HUES6 (cell line): ENCODE results near the gene LUC7L.
"Not testable (repeated sequence)": the region's sequence is repeated elsewhere in the genome, so short reads cannot be mapped to it uniquely, and the experiment has no call there.

Source experiments
- H3K27ac ChIP-seq: 2 replicates; pipeline ENCODE4 v1.7.0; 2013; ENCODE audit warnings: low read depth, mild to moderate bottlenecking, low read length, inconsistent platforms
- H3K27me3 ChIP-seq: 2 replicates; pipeline ENCODE4 v1.6.1; 2013; ENCODE audit warnings: low read length; ENCODE audit not compliant: control insufficient read depth, insufficient read depth
- H3K36me3 ChIP-seq: 2 replicates; pipeline ENCODE4 v1.6.1; 2013; ENCODE audit warnings: low read length; ENCODE audit not compliant: control insufficient read depth, insufficient read depth
- H3K4me1 ChIP-seq: 2 replicates; pipeline ENCODE4 v1.6.1; 2013; ENCODE audit warnings: low read length; ENCODE audit not compliant: control insufficient read depth, insufficient read depth
- H3K4me3 ChIP-seq: 2 replicates; pipeline ENCODE4 v1.5.1; 2013; ENCODE audit warnings: low read depth, low read length
- H3K9ac ChIP-seq: one replicate; pipeline ENCODE4 v1.6.1; 2013; ENCODE audit warnings: mild to moderate bottlenecking, low read length
- H3K9me3 ChIP-seq: 2 replicates; pipeline ENCODE4 v1.6.1; 2013; ENCODE audit warnings: low read depth, low read length; ENCODE audit not compliant: control insufficient read depth, insufficient read depth

The LUC7L gene

GRCh38 chr16:212999-213398, 16.2 kb downstream of the LUC7L start:
- no peaks in the 10 kb centered on the region for H3K4me1 ChIP-seq
- no peak overlapping the region for H3K4me3 ChIP-seq
- H3K9ac ChIP-seq, result no peak overlapping the region
- H3K27me3 ChIP-seq, result no peaks in the 10 kb centered on the region
- no peak overlapping the region for H3K27ac ChIP-seq
- H3K36me3 ChIP-seq, result peaks cover 89% of the 10 kb centered on the region
- no peaks in the 10 kb centered on the region for H3K9me3 ChIP-seq

DNA sequence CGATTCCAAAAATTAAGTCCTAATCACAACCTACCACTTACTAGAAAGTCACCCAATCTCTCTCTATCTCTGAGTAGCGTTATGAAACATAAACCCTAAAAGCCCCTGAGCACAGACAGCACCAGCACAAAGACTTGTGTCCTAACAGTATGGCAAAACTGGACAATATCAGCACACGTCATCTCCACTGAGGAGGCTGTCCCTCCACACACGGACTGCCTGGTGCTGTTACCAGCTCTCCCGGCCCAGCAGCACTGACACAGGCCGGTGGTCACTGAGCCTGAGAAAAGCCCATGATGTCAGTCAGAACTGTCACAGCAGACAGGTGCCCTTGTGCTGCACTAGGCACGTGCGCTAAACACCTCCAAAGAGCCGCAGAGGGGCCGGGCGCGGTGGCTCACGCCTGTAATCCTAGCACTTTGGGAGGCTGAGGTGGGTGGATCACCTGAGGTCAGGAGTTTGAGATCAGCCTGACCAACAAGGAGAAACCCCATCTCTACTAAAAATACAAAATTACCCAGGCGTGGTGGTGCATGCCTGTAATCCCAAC, 17.5 kb downstream of the LUC7L start:
- H3K27ac ChIP-seq, H3K27me3 ChIP-seq, H3K4me1 ChIP-seq, H3K9ac ChIP-seq, H3K4me3 ChIP-seq, H3K9me3 ChIP-seq: not testable (repeated sequence)
- H3K36me3 ChIP-seq, result peaks cover 90% of the 10 kb centered on the region

DNA sequence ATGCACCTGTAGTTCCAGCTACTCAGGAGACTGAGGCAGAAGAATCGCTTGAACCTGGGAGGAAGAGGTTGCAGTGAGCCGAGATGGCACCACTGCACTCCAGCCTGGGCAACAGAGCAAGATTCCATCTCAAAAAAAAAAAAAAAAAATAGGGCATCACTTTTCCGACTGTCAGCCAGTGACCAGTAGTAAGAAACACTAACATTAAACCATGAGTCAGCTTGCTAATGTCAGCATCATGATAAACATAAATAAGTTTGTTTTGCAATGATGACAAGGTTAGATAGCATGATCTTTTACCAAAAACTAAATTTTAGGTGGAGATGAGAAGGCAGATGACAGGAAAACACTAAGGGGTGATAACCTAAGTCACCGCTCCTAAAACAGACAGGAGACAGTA, 19.9 kb downstream of the LUC7L start:
- not testable (repeated sequence) for H3K27ac ChIP-seq, H3K27me3 ChIP-seq
- H3K36me3 ChIP-seq, result peaks cover 92% of the 10 kb centered on the region

DNA sequence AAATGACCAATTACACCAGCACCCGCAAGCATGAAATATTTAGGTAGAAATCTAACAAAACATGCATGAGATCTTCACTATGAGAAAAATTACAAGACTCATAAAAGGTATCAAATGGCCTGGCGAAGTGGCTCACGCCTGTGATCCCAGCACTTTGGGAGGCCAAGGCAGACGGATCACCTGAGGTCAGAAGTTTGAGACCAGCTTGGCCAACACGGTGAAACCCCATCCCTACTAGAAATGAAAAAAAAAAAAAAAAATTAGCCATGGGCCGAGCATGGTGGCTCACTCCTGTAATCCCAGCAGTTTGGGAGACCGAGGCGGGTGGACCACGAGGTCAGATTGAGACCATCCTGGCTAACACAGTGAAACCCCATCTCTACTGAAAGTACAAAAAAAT, 25.2 kb downstream of the LUC7L start:
- not testable (repeated sequence) for H3K27ac ChIP-seq, H3K4me3 ChIP-seq, H3K9me3 ChIP-seq, H3K9ac ChIP-seq, H3K27me3 ChIP-seq, H3K4me1 ChIP-seq
- H3K36me3 ChIP-seq, result peaks cover 86% of the 10 kb centered on the region

More for the DNA sequence above, 19.9 kb downstream of the LUC7L start:
- H3K4me3 ChIP-seq, H3K9me3 ChIP-seq, H3K4me1 ChIP-seq, H3K9ac ChIP-seq: not testable (repeated sequence)

GRCh38 chr16:203246-203645, 26.0 kb downstream of the LUC7L start:
- Histone ChIP-seq H3K27ac (no peak overlapping the region), H3K27me3 (no peaks in the 10 kb centered on the region), H3K4me3 (no peak overlapping the region), H3K9ac (no peak overlapping the region), H3K4me1 (no peaks in the 10 kb centered on the region), H3K9me3 (no peaks in the 10 kb centered on the region), H3K36me3 (peaks cover 86% of the 10 kb centered on the region)

GRCh38 chr16:200388-200787, 28.9 kb downstream of the LUC7L start:
- Histone ChIP-seq H3K9me3 (no peaks in the 10 kb centered on the region), H3K27ac (no peak overlapping the region), H3K4me3 (no peak overlapping the region), H3K4me1 (no peaks in the 10 kb centered on the region), H3K27me3 (no peaks in the 10 kb centered on the region), H3K9ac (no peak overlapping the region), H3K36me3 (peaks cover 84% of the 10 kb centered on the region)

GRCh38 chr16:194516-194915, 34.7 kb downstream of the LUC7L start:
- no peak overlapping the region for H3K27ac ChIP-seq
- no peaks in the 10 kb centered on the region for H3K9me3 ChIP-seq
- no peak overlapping the region for H3K9ac ChIP-seq
- no peaks in the 10 kb centered on the region for H3K27me3 ChIP-seq
- no peak overlapping the region for H3K4me3 ChIP-seq
- H3K4me1 ChIP-seq, result no peaks in the 10 kb centered on the region
- H3K36me3 ChIP-seq, result peaks cover 95% of the 10 kb centered on the region

DNA sequence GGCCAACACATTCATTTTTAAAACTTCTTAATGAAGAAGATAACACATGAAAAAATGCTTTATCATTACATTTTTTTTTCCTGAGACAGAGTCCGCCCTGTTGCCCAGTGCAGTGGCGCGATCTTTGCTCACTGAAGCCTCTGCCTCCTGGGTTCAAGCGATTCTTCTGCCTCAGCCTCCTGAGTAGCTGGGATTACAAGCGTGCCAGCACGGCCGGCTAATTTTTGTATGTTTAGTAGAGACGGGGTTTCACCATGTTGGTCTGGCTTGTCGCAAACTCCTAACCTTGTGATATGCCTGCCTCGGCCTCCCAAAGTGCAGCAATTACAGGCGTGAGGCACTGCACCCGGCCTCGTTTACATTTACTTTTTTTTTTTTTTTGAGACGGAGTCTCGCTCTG, 35.8 kb downstream of the LUC7L start:
- Histone ChIP-seq H3K4me3 (no peak overlapping the region), H3K36me3 (peaks cover 96% of the 10 kb centered on the region), H3K27ac (no peak overlapping the region), H3K9ac (no peak overlapping the region), H3K9me3 (no peaks in the 10 kb centered on the region), H3K4me1 (no peaks in the 10 kb centered on the region), H3K27me3 (no peaks in the 10 kb centered on the region)

- no peak overlapping the region for H3K4me3 ChIP-seq
- H3K36me3 ChIP-seq, result peaks cover 95% of the 10 kb centered on the region
- no peaks in the 10 kb centered on the region for H3K4me1 ChIP-seq
- H3K27me3 ChIP-seq, result no peaks in the 10 kb centered on the region
- no peaks in the 10 kb centered on the region for H3K9me3 ChIP-seq
- no peak overlapping the region for H3K9ac ChIP-seq
- no peak overlapping the region for H3K27ac ChIP-seq
These were observed 36.6 kb downstream of the LUC7L start for GRCh38 chr16:192686-193085.

DNA sequence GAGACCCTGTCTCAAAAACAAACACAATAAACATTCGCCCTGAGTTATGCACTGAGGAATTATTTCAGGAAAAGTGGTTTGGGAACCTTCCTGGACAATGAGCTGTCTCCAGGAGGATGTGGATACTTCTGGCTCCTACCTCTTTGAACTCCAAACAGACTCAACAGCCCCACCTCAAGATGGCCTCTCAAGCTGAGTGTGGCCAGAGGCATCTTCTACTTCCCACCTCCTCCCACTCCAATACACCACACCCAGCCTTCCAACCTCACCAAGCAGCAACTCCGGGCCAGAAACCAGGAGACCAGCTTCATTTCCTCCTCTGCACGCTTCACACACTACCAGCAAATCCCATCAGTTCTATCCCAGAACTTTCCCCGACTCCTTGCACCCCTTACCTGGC, 37.4 kb downstream of the LUC7L start:
- Histone ChIP-seq H3K9ac (no peak overlapping the region), H3K27ac (no peak overlapping the region), H3K27me3 (no peaks in the 10 kb centered on the region), H3K9me3 (no peaks in the 10 kb centered on the region), H3K4me1 (no peaks in the 10 kb centered on the region), H3K4me3 (no peak overlapping the region), H3K36me3 (peaks cover 95% of the 10 kb centered on the region)

GRCh38 chr16:189604-190186, 39.6 kb downstream of the LUC7L start:
- Histone ChIP-seq H3K9ac (no peak overlapping the region), H3K27ac (no peak overlapping the region), H3K27me3 (no peaks in the 10 kb centered on the region), H3K4me1 (no peaks in the 10 kb centered on the region), H3K36me3 (peaks cover 84% of the 10 kb centered on the region), H3K4me3 (no peak overlapping the region), H3K9me3 (no peaks in the 10 kb centered on the region)

- H3K27ac ChIP-seq, result no peak overlapping the region
- H3K9me3 ChIP-seq, result no peaks in the 10 kb centered on the region
- H3K9ac ChIP-seq, result no peak overlapping the region
- H3K27me3 ChIP-seq, result no peaks in the 10 kb centered on the region
- H3K4me1 ChIP-seq, result no peaks in the 10 kb centered on the region
- peaks cover 80% of the 10 kb centered on the region for H3K36me3 ChIP-seq
- H3K4me3 ChIP-seq, result no peak overlapping the region
These were observed 40.6 kb downstream of the LUC7L start for GRCh38 chr16:188674-189073.
